AG08396 (cell line): ENCODE data around the gene AJM1.
"Not testable (repeated sequence)": the region's sequence is repeated elsewhere in the genome, so short reads cannot be mapped to it uniquely, and the experiment has no call there.

Source experiments
- DNase-seq: peaks from one replicate; pipeline ENCODE4 v3.0.0; 2012; ENCODE audit warnings: low spot score, mixed read lengths

The AJM1 gene

DNA sequence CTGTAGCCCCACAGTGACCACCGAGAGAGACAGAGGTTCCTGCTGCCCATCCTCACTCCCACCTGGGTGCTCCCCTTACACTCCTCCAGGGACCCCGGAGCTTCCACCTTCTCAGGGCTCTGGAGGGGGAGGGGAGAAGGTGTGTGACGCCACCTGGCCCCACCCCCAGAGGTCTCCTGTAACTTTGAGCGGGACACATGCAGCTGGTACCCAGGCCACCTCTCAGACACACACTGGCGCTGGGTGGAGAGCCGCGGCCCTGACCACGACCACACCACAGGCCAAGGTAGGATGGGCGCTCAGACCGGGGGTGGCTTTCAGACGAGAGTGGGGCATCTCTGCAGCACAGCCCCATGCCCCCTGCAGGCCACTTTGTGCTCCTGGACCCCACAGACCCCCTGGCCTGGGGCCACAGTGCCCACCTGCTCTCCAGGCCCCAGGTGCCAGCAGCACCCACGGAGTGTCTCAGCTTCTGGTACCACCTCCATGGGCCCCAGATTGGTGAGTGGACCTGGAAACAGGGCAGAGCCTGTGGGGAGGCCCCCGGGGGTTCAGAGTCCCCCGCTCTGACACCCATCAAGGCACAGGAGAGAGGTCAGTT lies 14.4 kb downstream of the AJM1 start:
- DNase-seq, result no peak

GRCh38 chr9:136857166-136857565 lies 14.9 kb downstream of the AJM1 start:
- no peak for DNase-seq

GRCh38 chr9:136857581-136858412 lies 15.5 kb downstream of the AJM1 start:
- DNase-seq, result no peak

DNA sequence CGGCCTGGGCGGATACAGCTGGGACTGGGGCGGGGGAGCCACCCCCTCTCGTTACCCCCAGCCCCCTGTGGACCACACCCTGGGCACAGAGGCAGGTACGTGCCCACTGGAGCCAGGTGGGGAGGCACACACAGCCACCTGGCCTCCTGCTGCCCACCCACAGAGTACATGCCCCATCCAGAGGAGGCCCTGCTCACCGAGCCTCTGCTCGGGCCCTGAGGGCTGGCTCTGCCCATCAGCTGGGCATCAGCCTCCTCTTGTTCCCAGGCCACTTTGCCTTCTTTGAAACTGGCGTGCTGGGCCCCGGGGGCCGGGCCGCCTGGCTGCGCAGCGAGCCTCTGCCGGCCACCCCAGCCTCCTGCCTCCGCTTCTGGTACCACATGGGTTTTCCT lies 16.2 kb downstream of the AJM1 start:
- DNase-seq, result no peak

DNA sequence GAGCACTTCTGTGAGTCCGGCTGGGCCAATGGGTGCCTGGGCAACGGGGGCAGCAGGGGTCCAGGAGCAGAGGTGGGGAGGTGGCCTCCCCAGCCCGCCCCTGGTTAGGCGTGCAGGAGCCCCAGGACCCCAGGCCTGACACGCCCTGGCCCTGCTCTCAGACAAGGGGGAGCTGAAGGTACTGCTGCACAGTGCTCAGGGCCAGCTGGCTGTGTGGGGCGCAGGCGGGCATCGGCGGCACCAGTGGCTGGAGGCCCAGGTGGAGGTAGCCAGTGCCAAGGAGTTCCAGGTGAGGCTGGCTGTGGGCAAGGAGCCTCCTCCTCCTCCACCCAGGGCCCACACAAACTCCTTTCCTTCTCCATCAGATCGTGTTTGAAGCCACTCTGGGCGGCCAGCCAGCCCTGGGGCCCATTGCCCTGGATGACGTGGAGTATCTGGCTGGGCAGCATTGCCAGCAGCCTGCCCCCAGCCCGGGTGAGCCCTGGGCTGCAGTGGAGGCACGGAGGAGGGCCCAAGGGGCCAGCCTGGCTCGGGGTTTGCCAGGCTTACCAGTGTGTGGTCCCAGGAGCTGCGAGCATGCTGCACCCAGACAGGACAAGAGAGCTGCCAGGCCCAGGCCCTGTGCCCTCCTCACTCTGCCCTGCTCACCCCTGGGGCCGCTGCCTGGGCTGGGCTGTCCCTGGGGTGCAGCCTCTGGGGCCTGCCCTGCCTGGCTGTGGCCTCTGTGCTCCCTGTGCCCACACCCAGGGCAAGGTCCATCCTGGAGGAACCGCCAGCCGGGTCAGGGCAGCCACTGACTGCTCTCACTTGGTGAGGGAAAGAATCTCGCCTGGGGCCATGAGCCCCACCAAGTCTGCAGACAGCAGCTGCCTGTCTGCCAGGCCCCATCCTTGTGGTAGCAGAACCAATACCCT lies 16.8 kb downstream of the AJM1 start:
- peak; percentile 75 for DNase-seq

DNA sequence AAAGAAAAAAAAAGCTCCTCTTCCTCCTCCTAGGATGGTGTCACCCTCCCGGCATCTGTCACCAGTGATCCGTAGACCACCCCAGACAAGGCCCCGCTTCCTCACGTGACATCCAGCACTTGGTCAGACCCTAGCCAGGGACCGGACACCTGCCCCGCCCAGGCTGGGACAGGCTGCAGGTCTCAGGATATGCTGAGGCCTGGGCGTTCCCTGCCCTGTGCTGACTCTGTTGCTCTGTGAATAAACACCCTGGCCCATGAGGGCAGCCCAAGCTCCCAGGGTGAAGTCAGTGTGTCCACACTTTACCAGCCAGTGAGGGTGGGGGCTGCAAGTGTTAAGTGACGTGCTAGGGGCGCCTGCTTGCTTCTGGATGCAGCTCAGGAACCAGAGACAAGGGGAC lies 18.3 kb downstream of the AJM1 start:
- DNase-seq, result no peak

DNA sequence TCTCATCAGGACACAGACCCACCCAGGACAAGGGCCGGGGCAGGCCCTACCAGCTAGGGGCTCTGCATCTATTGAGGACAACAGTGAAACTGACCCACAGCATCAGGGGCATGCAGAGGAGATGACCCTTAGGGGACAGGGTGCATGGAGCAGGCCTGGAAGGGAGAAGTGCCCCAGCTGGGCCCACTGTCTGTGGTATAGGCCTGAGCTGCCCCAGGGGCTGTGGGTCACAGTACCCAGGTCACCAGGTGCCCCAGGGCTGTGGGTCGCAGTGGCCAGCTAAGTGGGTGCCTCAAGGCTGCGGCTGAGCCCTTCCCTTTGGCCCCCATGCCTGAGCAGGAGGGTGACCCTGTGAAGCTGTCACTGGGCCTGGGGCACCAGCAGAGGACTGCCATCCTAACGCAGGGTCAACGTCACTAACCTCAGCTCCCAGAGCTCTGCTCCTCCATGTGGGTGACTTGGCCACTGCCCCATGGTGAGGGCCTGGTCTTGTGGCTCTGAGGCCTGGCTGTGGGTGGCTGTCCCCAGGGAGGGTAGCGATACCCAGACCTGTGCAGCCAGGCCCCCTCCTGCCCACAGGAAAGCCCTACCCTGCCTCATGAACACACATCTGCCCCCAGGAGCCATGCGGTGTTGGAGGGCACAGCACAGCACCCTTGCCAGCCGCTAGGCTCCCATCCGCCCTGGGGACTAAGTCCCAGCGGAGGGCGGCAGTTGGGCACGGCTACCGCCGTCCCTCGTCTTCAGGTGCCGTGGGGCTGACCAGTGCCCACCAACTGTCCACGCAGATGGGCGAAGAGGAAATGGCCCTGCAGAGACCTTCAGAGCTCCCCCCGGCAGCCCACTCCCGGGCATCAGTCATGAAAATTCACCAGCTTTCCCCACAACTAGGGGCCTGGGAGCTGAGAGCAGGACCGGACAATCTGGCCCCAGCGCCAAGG lies 18.9 kb downstream of the AJM1 start:
- DNase-seq, result no peak

- no peak for DNase-seq
Measured at GRCh38 chr9:136861874-136862457, 19.7 kb downstream of the AJM1 start.

DNA sequence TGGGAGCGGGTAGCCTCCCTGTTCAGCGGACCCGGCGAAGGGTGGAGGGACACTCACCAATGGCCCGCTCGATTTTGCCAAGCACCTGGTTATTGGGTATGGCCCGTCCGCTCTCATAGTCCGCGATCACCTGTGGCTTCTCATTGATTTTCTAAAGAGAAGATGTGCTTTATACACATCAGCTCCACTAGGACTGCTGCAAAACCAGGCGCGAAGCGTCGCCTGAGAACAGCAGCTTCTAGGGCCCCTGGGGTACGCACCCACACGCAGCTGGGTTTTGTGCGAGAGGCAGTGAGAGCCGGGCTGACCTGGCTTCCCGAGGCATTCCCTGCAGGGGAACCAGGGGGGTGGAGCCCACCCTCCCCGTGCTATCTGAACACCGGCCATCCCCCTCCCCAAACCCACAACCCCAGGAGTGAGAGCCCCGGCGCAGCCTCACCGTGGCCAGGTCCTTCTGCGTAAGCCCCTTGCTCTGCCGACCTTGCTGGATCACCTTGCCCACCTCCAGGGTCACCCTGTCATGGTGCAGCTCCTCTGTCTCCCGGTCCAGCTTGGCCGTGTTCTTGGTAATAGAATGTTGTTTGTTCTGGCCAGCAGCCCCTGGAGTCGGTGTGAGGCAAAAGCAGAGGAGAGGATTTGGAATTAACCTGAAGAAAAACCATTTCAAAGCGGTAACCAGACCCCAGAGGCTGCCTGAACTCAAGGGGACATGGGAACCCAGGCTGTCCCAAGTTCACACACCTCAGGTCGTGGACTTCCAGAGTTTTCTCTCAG lies 20.8 kb downstream of the AJM1 start:
- DNase-seq, result no peak

DNA sequence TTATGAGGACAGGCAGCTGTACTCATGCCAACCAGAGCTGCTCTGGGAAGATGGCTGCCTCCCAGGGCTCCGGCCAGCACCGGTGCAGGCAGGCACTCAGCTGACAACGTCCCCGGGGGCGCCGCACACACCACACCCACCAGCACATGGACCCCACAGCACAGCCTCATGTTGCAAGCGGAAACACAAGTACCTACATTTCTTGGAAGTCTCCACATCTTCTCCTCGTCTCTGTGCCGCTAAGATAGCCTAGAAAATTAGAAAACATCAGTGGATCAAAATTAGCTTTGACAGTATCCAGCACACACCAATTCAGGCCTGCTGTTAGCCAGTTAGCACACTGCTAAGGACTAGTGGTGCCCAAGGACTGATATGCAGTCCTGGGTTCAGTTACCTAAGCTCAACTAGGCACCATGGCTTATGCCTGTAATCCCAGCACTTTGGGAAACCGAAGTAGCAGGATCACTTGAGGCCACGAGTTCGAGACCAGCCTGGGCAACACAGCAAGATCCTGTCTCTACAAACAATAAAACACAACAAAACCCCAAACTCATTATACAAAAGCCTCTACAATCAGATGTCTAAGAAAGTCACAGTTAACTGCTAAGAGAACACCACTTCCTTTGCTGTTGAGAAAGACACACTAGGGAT lies 21.5 kb downstream of the AJM1 start:
- no peak for DNase-seq

DNA sequence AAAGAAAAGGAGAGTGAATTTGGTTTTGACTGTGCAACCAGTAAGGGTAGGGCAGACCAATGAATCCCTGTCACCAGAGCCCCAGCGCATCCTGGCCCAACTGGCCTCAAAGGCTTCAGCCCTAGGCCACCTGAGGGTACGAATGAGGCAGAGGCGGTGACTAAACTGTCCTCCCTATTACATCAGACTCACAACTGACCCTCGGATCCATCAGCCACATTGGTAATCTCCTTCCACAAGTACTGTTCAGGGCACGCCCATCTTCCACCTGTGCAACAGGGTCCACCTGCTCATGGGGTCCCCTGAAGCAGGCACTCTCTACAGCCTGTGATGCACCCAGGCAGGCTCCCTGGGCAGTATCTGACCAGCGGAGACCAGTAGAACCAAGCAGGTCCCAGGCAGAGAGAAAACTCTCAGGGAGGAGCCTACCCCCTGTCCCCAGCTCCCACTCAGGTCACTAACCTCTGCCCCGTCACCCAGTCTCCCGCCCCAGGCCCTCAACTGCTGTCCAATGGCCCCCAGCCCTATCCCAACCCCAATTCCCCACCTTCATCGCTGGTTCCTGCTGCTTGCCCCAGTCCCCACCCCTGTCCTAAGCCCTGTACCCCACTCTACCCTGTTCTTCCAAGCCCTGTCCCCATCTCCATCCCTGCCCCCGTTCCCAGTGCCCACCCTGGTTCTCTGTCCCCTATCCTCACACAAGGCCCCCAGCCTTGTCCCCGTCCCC lies 22.9 kb downstream of the AJM1 start:
- no peak for DNase-seq

- DNase-seq, result no peak
Measured at GRCh38 chr9:136865768-136866103, 23.5 kb downstream of the AJM1 start.

- DNase-seq, result not testable (repeated sequence)
Measured at GRCh38 chr9:136866898-136867421, 24.7 kb downstream of the AJM1 start.

DNA sequence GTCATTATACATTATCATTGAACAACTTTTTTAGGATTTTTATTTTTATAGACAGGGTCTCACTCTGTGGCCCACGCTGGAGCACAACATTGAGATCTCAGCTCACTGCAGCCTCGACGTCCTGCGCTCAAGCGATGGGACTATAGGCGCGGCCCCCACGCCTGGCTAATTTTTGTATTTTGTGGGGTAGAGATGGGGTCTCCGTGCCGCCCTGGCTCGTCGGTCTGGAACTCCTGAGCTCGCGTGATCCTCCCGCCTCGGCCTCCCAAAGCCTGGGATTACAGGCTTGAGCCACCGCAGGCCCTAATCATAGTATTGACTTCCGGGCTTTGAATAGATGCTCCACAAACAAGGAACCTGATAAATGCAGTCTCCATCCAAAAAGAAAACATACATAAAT lies 25.2 kb downstream of the AJM1 start:
- DNase-seq, result no peak

GRCh38 chr9:136867917-136868316 lies 25.6 kb downstream of the AJM1 start:
- DNase-seq, result no peak

GRCh38 chr9:136868644-136869043 lies 26.4 kb downstream of the AJM1 start:
- DNase-seq, result no peak

- DNase-seq, result not testable (repeated sequence)
Measured at GRCh38 chr9:136869611-136870010, 27.3 kb downstream of the AJM1 start.

DNA sequence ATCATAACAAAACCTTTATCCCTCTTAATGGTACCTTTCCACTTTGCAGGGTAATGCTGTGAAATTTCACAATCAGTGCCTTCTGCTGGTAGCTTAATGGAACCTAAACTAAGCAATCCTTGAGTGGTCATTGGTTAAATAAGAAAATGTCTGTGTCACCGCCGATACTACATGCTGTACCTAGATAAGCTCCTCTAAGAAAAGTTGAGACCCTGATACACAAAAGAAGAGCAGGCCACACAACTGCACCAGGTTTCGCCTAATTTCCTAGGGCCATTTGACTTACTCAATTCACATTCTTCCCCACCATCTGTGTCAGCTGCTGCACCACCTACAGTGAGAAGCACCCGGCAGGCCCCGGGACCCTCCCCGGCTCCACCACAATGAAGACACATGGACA lies 32.9 kb downstream of the AJM1 start:
- no peak for DNase-seq

GRCh38 chr9:136876476-136876875 lies 34.2 kb downstream of the AJM1 start:
- DNase-seq, result no peak
